ENCODE data around the gene UNK. TPM values are rescaled to one million over a fixed set of nuclear protein-coding genes. Genes with fewer than 3 reads are reported as not detected.
"Not testable (repeated sequence)": the region's sequence is repeated elsewhere in the genome, so short reads cannot be mapped to it uniquely, and the experiment has no call there.

The UNK gene
- total and polyA plus RNA-seq, 5 experiments from 2014 or later = 24.4 to 57.7 (median 26.9) TPM

- not testable (repeated sequence) for H3K4me3 Mint-ChIP-seq, H3K36me3 Mint-ChIP-seq, ATAC-seq, H3K27me3 Mint-ChIP-seq, H3K9me3 Mint-ChIP-seq, DNase-seq
- H3K4me1 Mint-ChIP-seq = peaks cover 6 to 36% (median 33%) of the 10 kb centered on the region in 4 donors
- H3K27ac Mint-ChIP-seq = peak overlapping the region in 2 of 10 donors; percentile 53 to 64
- POLR2A ChIA-PET = interaction anchor here (0.6 to 1.5 kb wide), 5 partner anchors 7 to 203 kb away, joined by 3 to 4 read pairs (median 3); partner anchors contain the start of gene TRIM47
Measured at GRCh38 chr17:75868730-75869281, 84.2 kb downstream of the UNK start.

DNA sequence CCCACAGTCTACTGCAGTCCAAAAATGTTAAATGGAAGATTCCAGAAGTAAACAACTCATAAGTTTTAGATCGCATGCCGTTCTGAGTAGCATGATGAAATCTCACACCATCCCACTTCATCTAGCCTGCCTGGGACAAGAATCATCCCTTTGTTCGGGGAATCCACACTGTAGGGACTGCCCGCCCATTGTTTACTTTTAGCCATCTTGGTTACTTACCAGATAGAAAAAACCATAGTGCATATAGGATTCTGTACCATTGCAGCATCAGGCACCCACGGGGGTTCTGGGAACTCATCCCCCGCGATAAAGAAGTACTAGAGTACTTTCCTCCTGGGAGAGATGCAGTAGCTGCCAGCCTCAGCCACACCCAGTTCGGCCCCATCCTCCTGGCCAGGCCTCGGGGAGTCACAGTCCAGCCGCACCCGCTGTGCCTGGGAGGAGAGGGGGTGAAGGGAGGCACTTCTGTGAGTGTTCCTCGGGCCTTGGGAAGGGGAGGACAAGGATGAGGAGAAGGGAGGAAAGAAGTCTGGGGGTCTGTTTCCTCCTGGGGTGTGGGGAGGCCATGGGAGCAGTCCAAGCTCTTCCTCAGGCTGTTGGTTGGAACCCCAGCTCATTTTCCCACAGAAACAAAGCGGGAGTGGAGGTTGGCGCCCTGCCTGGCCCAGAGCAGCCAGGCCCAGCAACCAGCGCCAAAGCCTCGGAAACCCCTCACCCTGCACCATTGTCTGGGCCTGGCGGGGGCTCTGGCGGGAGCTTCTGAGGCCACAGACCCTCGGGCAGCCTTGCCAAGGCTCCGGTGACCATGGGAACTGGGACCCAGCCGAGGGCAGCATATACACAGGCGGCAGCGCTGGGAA, 84.9 kb downstream of the UNK start:
- Mint-ChIP-seq H3K36me3 (no peaks in the 10 kb centered on the region), H3K4me3 (no peak overlapping the region), H3K27me3 (no peaks in the 10 kb centered on the region), H3K9me3 (no peaks in the 10 kb centered on the region), H3K4me1 (peaks cover 2 to 36% (median 29%) of the 10 kb centered on the region in 4 donors), H3K27ac (peak overlapping the region in 3 of 10 donors; percentile 7 to 64 (median 52))
- POLR2A ChIA-PET = interaction anchor here (0.6 to 1.5 kb wide), 3 partner anchors 9 to 950 kb away, joined by 3 to 4 read pairs (median 3); partner anchors contain the start of gene TRIM47
- DNase-seq = no peak
- ATAC-seq = no peak

- H3K36me3 Mint-ChIP-seq, H3K4me3 Mint-ChIP-seq, H3K27me3 Mint-ChIP-seq, ATAC-seq, DNase-seq, H3K9me3 Mint-ChIP-seq: not testable (repeated sequence)
- H3K27ac Mint-ChIP-seq = peak overlapping the region in 5 of 10 donors; percentile 7 to 52 (median 15)
- peaks cover 2 to 33% (median 26%) of the 10 kb centered on the region in 4 donors for H3K4me1 Mint-ChIP-seq
- POLR2A ChIA-PET = interaction anchor here (1.5 kb wide), 1 partner anchor 8 kb away, joined by 4 read pairs; the partner anchor contains the start of gene TRIM47
Measured at GRCh38 chr17:75870228-75870627, 85.6 kb downstream of the UNK start.

DNA sequence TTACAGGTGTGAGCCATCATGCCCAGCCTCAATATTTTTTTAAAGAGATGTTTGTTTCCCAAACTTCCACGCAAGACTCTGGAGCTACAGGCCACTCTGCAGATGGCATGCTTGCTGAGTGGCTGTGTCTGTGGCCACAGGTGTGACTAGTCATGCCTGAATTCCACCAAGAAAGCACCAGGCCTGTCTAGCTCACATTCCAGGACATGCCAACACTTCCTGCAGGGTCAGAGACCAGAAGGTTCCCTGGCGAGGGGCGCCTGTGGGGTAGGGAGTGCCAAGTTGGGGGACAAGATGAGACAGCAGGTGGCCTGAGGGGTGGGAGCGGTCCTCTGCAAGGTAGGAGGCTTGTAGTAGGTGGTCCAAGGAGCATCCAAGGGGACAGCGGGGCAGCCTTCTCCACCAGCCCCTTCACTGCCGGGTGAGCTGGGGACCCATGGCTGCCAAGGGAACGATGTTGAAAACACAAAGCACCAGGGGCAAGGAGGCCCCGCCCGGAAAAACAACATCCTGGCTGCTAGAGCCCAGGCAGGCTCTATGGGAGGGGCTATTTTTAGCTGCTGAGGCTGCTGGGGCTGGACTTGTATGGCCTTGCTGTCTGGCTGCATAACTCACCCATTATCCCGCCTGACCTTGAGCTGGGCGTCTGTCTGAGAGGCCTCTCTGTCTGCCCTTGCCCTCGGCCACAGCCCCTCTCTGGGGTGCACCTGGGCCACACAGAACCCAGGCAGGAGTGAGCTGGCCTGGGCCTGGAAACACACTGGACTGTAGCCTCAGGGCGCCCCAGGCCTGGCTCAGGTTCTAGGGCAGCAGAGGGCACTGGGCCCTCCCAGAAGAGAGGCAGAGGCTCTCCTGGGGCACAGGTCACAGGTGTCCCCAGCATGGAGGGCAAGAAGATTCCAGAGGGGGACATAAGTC, 88.1 kb downstream of the UNK start:
- Mint-ChIP-seq H3K4me3 (peak overlapping the region in 6 of 10 donors; percentile 7 to 62 (median 43)), H3K27ac (peak overlapping the region; percentile 31 to 97 (median 88)), H3K9me3 (no peaks in the 10 kb centered on the region), H3K36me3 (no peaks in the 10 kb centered on the region), H3K27me3 (no peaks in the 10 kb centered on the region), H3K4me1 (peaks cover 18 to 48% (median 44%) of the 10 kb centered on the region in 4 donors)
- POLR2A ChIA-PET = interaction anchor here (0.9 to 14.9 kb wide), 7 partner anchors 10 to 119 kb away, joined by 3 to 288 read pairs (median 6); partner anchors contain the start of genes GALK1, MRPL38, TRIM65 and UNC13D
- ATAC-seq (peak; percentile 45 to 59), DNase-seq (peak in 9 of 10 donors; percentile 23 to 83 (median 63))

- POLR2A ChIA-PET = interaction anchor here (0.9 to 14.9 kb wide), 6 partner anchors 15 to 120 kb away, joined by 3 to 288 read pairs (median 7); partner anchors contain the start of genes GALK1, TRIM65, UNC13D and UNK
- Mint-ChIP-seq H3K27me3 (no peaks in the 10 kb centered on the region), H3K9me3 (no peaks in the 10 kb centered on the region), H3K4me1 (peaks cover 19 to 52% (median 47%) of the 10 kb centered on the region in 4 donors), H3K4me3 (peak overlapping the region in 4 of 10 donors; percentile 23 to 30 (median 26)), H3K27ac (peak overlapping the region; percentile 69 to 97 (median 87)), H3K36me3 (no peaks in the 10 kb centered on the region)
- DNase-seq (no peak), ATAC-seq (no peak)
Measured at GRCh38 chr17:75873587-75874322, 89.1 kb downstream of the UNK start.

- no peak for ATAC-seq
- peak overlapping the region in 9 of 10 donors; percentile 31 to 95 (median 76) for H3K27ac Mint-ChIP-seq
- H3K36me3 Mint-ChIP-seq = no peaks in the 10 kb centered on the region
- no peak for DNase-seq
- peaks cover 0 to 2% (median 0%) of the 10 kb centered on the region in 5 donors for H3K27me3 Mint-ChIP-seq
- peak overlapping the region in 4 of 10 donors; percentile 23 to 54 (median 28) for H3K4me3 Mint-ChIP-seq
- POLR2A ChIA-PET = interaction anchor here (0.9 to 14.9 kb wide), 9 partner anchors 16 to 96 kb away, joined by 3 to 288 read pairs (median 8); partner anchors contain the start of genes MRPL38, TRIM65, UNC13D and UNK
- H3K9me3 Mint-ChIP-seq = no peaks in the 10 kb centered on the region
- peaks cover 19 to 52% (median 49%) of the 10 kb centered on the region in 4 donors for H3K4me1 Mint-ChIP-seq
Measured at GRCh38 chr17:75874323-75875181, 89.9 kb downstream of the UNK start.

Small RNAs within 50 kb of the gene (microRNA-seq; reads per million reads assigned to microRNA genes)
- not detected for gene MIR4738 (ENCODE audit: borderline microRNAs expressed)

Other genes starting within 250 kb of the UNK start
- 100 to 1,000 TPM; 412 to 418 TPM for gene MYO15B, start 197.0 kb upstream of the UNK start, total RNA-seq
- 1 to 10 TPM; 1.9 to 3.2 (median 2.5) TPM for gene MYO15B, start 197.0 kb upstream of the UNK start, polyA plus RNA-seq
- gene SMIM5, start 151.4 kb upstream of the UNK start, total RNA-seq = 1 to 10 TPM in 1 of 2 experiments, under 1 TPM in 1; 0.82 to 1.3 TPM
- gene SMIM5, start 151.4 kb upstream of the UNK start, polyA plus RNA-seq = under 1 TPM in 2 of 3 donors, not detected in 1; 0.06 to 0.13 TPM
- gene RECQL5, start 117.7 kb upstream of the UNK start, total RNA-seq = 10 to 100 TPM; 76.0 to 79.0 TPM
- 10 to 100 TPM; 12.3 to 23.4 (median 19.3) TPM for gene RECQL5, start 117.7 kb upstream of the UNK start, polyA plus RNA-seq
- gene SAP30BP, start 117.5 kb upstream of the UNK start, total RNA-seq = 100 to 1,000 TPM in 1 of 2 experiments, 10 to 100 TPM in 1; 99.2 to 121 TPM
- gene SAP30BP, start 117.5 kb upstream of the UNK start, polyA plus RNA-seq = 10 to 100 TPM; 57.8 to 72.0 (median 69.6) TPM
- gene ITGB4, start 63.3 kb upstream of the UNK start, total RNA-seq = 1 to 10 TPM; 1.5 to 2.4 TPM
- gene ITGB4, start 63.3 kb upstream of the UNK start, polyA plus RNA-seq = 1 to 10 TPM in 2 of 3 donors, under 1 TPM in 1; 0.35 to 1.9 (median 1.4) TPM
- 10 to 100 TPM; 14.8 to 18.0 TPM for gene GALK1, start 19.6 kb upstream of the UNK start, total RNA-seq
- gene GALK1, start 19.6 kb upstream of the UNK start, polyA plus RNA-seq = 10 to 100 TPM in 2 of 3 donors, 1 to 10 TPM in 1; 9.5 to 14.4 (median 13.9) TPM
- 100 to 1,000 TPM; 147 to 153 TPM for gene UNC13D, start 59.6 kb downstream of the UNK start, total RNA-seq
- 10 to 100 TPM; 50.3 to 78.0 (median 54.0) TPM for gene UNC13D, start 59.6 kb downstream of the UNK start, polyA plus RNA-seq
- 100 to 1,000 TPM; 152 to 156 TPM for gene WBP2, start 70.5 kb downstream of the UNK start, total RNA-seq
- gene WBP2, start 70.5 kb downstream of the UNK start, polyA plus RNA-seq = 10 to 100 TPM; 58.1 to 95.1 (median 70.6) TPM
- gene TRIM47, start 93.8 kb downstream of the UNK start, total RNA-seq = 1 to 10 TPM; 9.7 to 9.9 TPM
- 1 to 10 TPM; 1.9 to 8.5 (median 4.2) TPM for gene TRIM47, start 93.8 kb downstream of the UNK start, polyA plus RNA-seq
- gene TRIM65, start 112.1 kb downstream of the UNK start, total RNA-seq = 10 to 100 TPM; 34.5 to 40.9 TPM
- gene TRIM65, start 112.1 kb downstream of the UNK start, polyA plus RNA-seq = 10 to 100 TPM; 13.4 to 31.8 (median 18.9) TPM
- 100 to 1,000 TPM; 167 to 178 TPM for gene MRPL38, start 120.1 kb downstream of the UNK start, total RNA-seq
- 10 to 100 TPM; 56.4 to 78.7 (median 64.7) TPM for gene MRPL38, start 120.1 kb downstream of the UNK start, polyA plus RNA-seq
- 10 to 100 TPM; 47.7 to 54.6 TPM for gene FBF1, start 156.2 kb downstream of the UNK start, total RNA-seq
- gene FBF1, start 156.2 kb downstream of the UNK start, polyA plus RNA-seq = 1 to 10 TPM; 2.4 to 8.0 (median 7.5) TPM
- 10 to 100 TPM; 37.9 to 39.3 TPM for gene ACOX1, start 194.4 kb downstream of the UNK start, total RNA-seq
- 10 to 100 TPM; 11.4 to 18.4 (median 15.1) TPM for gene ACOX1, start 194.4 kb downstream of the UNK start, polyA plus RNA-seq
- gene TEN1, start 194.4 kb downstream of the UNK start, total RNA-seq = 10 to 100 TPM; 14.2 to 16.6 TPM
- gene TEN1, start 194.4 kb downstream of the UNK start, polyA plus RNA-seq = 10 to 100 TPM; 17.1 to 18.9 (median 18.4) TPM
- gene CDK3, start 216.0 kb downstream of the UNK start, total RNA-seq = 10 to 100 TPM; 11.9 to 12.5 TPM
- gene CDK3, start 216.0 kb downstream of the UNK start, polyA plus RNA-seq = under 1 TPM; 0.16 to 0.64 (median 0.63) TPM
- gene EVPL, start 242.5 kb downstream of the UNK start, total RNA-seq = 1 to 10 TPM; 7.1 to 8.2 TPM
- 1 to 10 TPM in 1 of 3 donors, under 1 TPM in 1, not detected in 1; 0.74 to 1.6 TPM for gene EVPL, start 242.5 kb downstream of the UNK start, polyA plus RNA-seq

All from naive thymus-derived CD8-positive, alpha-beta T cell (primary cell).